Forelimb muscle (tissue), 1 donor: ENCODE measurements around the gene PXDN. TPM values are rescaled to one million over a fixed set of nuclear protein-coding genes. Genes with fewer than 3 reads are reported as not detected.
"Not testable (repeated sequence)": the region's sequence is repeated elsewhere in the genome, so short reads cannot be mapped to it uniquely, and the experiment has no call there.

Experiments
- DNase-seq: peaks from one replicate; pipeline ENCODE4 v3.0.0-alpha.2; 2013; ENCODE audit warnings: low read depth
- polyA plus RNA-seq: library from polyadenylated mRNA; unstranded; fragments of 120-200 nt; gene quantifications from one replicate; pipeline ENCODE4 v1.2.1, GENCODE V29; 2013; ENCODE audit not compliant: insufficient read length

Gene PXDN
- polyA plus RNA-seq, 1 donor, result 124 TPM

GRCh38 chr2:1634681-1635341 lies 109.5 kb downstream of the PXDN start:
- DNase-seq, result no peak

- DNase-seq, result no peak
Measured at GRCh38 chr2:1633936-1634587, 110.3 kb downstream of the PXDN start.

GRCh38 chr2:1633092-1633671 lies 111.1 kb downstream of the PXDN start:
- DNase-seq, result no peak

- DNase-seq, result no peak
Measured at GRCh38 chr2:1632510-1632909, 111.8 kb downstream of the PXDN start.

- no peak for DNase-seq
Measured at GRCh38 chr2:1632002-1632348, 112.3 kb downstream of the PXDN start.

GRCh38 chr2:1631292-1632001 lies 112.9 kb downstream of the PXDN start:
- no peak for DNase-seq

- no peak for DNase-seq
Measured at GRCh38 chr2:1628893-1629292, 115.4 kb downstream of the PXDN start.

- no peak for DNase-seq
Measured at GRCh38 chr2:1627628-1628381, 116.5 kb downstream of the PXDN start.

- no peak for DNase-seq
Measured at GRCh38 chr2:1626271-1626681, 118.0 kb downstream of the PXDN start.

GRCh38 chr2:1625281-1626001 lies 118.9 kb downstream of the PXDN start:
- no peak for DNase-seq

GRCh38 chr2:1623906-1624445 lies 120.3 kb downstream of the PXDN start:
- no peak for DNase-seq

GRCh38 chr2:1622521-1623200 lies 121.7 kb downstream of the PXDN start:
- DNase-seq, result no peak

GRCh38 chr2:1621976-1622375 lies 122.3 kb downstream of the PXDN start:
- not testable (repeated sequence) for DNase-seq

GRCh38 chr2:1621501-1621900 lies 122.8 kb downstream of the PXDN start:
- no peak for DNase-seq

GRCh38 chr2:1621041-1621440 lies 123.3 kb downstream of the PXDN start:
- no peak for DNase-seq

- no peak for DNase-seq
Measured at GRCh38 chr2:1620081-1620480, 124.2 kb downstream of the PXDN start.

GRCh38 chr2:1619556-1619955 lies 124.8 kb downstream of the PXDN start:
- DNase-seq, result no peak

GRCh38 chr2:1618974-1619373 lies 125.3 kb downstream of the PXDN start:
- DNase-seq, result no peak

- DNase-seq, result no peak
Measured at GRCh38 chr2:1618191-1618961, 125.9 kb downstream of the PXDN start.
